AG09319 (cell line): Measurements from ENCODE around the gene DCC.

Source experiments
- DNase-seq: peaks from one replicate; pipeline ENCODE4 v3.0.0-alpha.2; 2010; ENCODE audit warnings: low read depth; ENCODE audit errors: extremely low read depth
- CTCF ChIP-seq: IDR thresholded peaks from 2 replicates; pipeline ENCODE4 v1.5.1; 2011; ENCODE audit warnings: low read depth, mild to moderate bottlenecking, inconsistent platforms, low read length, moderate library complexity

DCC gene

GRCh38 chr18:52933356-52933755, 593.4 kb downstream of the DCC start:
- no peak for TF ChIP-seq CTCF
- no peak for DNase-seq

DNA sequence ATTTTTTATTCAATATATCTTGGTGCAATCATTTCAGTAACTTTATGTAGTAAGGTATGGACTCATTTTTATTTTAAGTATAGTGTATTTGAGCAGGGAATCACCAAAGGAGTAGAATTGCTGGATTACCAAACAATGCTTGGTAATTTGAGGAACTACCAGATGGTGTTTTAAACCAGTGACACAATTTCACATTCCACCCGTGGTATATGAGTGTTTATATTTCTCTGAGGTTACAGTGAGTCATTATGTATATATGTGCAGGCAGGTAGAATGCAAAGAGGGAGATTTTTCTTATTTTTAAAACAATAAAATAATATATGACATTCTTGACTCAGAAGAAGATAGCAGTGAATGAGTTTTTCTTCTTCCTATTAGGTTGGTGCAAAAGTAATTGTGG, 596.9 kb downstream of the DCC start:
- no peak for TF ChIP-seq CTCF
- no peak for DNase-seq

- no peak for DNase-seq
- TF ChIP-seq CTCF = no peak
These were observed 597.8 kb downstream of the DCC start for GRCh38 chr18:52937840-52938239.

GRCh38 chr18:52945552-52945951, 605.6 kb downstream of the DCC start:
- DNase-seq = no peak
- no peak for TF ChIP-seq CTCF

DNA sequence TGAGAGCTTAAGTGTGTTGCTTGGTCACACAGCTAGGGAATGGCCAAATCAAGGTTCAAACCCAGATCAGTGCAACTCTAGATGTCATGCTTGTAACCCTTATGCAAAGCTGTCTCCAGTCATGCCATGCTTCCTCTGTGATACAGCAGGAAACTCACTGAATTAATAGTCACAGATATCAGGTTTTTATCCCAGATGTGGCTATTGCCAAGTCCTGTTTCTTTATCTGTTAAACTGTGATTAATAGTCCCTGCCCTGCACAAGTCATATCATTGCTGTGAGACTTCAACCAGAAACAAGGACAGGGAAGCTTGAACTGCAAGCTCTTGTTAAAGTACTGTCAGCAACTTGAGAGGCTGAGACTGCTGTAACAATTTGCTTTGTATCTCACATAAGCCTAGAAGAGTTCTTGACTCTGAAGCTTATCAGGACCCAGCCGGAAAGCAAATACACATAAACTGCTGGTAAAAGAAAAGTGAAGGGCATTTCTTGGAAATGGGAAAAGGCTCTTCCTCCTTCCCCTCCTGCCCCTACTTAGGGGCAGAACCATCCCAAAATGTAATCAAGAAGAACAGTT, 609.0 kb downstream of the DCC start:
- DNase-seq = no peak
- TF ChIP-seq CTCF = no peak

GRCh38 chr18:52950155-52950554, 610.2 kb downstream of the DCC start:
- no peak for TF ChIP-seq CTCF
- no peak for DNase-seq

DNA sequence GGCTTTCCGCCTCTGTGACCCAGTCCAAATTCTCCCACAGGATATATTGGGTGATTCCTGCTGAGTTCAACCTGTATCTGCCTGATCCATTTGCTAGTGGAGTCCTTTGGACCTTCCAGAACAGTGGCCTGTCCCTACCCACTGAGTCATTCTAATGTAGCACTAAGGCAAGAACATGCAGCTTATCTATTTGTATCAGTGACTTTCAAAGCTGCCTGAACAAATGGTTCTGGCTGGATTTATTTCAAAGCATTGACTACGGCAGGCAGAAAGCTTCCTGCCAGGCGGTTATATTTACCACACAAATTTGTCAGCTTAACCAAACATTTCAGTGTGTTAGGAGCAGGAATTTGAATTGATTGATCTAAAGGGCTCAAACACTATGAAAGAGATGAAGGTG, 613.4 kb downstream of the DCC start:
- TF ChIP-seq CTCF = no peak
- DNase-seq = no peak
